HepG2 (cell line): ENCODE data around the gene TRIM2. TPM values are rescaled to one million over a fixed set of nuclear protein-coding genes. Genes with fewer than 3 reads are reported as not detected.
A peak's percentile ranks its signal among the peaks of the same experiment; 100 is the strongest.

ENCODE experiments used
- ARID3A ChIP-seq: IDR thresholded peaks from 2 replicates; pipeline ENCODE4 v1.6.1; 2012; ENCODE audit warnings: low read depth, low read length, improper control_type of control experiment
- ARNT2 ChIP-seq: sonication (generic); formaldehyde crosslinking; IDR thresholded peaks from 2 replicates; pipeline ENCODE4 v1.8.0; 2022; ENCODE audit warnings: mild to moderate bottlenecking, low read depth, missing genetic modification reagents, moderate library complexity
- CAMTA2 ChIP-seq: sonication (generic); formaldehyde crosslinking; IDR thresholded peaks from 2 replicates; pipeline ENCODE4 v1.4.0; 2020; ENCODE audit warnings: mild to moderate bottlenecking, missing genetic modification reagents, borderline replicate concordance
- LCORL ChIP-seq, 2 experiments: fragments of 450-650 bp in 1 of 2; sonication (generic) in 1 of 2; formaldehyde crosslinking in 1 of 2; IDR thresholded peaks; 2 replicates each; pipeline versions ENCODE4 v1.5.0 to v1.6.1; 2017 to 2020; ENCODE audit warnings: antibody characterized with exemption in 1 of 2, missing genetic modification reagents in 1 of 2
- MAF1 ChIP-seq: sonication (generic); formaldehyde crosslinking; IDR thresholded peaks from 2 replicates; pipeline ENCODE4 v1.5.0; 2020; ENCODE audit warnings: missing genetic modification reagents, borderline replicate concordance
- NFE2L1 ChIP-seq: sonication (generic); formaldehyde crosslinking; IDR thresholded peaks from 2 replicates; pipeline ENCODE4 v1.4.0; 2020; ENCODE audit warnings: missing genetic modification reagents, mild to moderate bottlenecking, borderline replicate concordance
- POLR2G ChIP-seq: fragments of 200-400 bp; formaldehyde crosslinking; IDR thresholded peaks from 2 replicates; pipeline ENCODE4 v1.6.1; 2018; ENCODE audit warnings: mild to moderate bottlenecking, low read depth, low read length, moderate library complexity
- REL ChIP-seq: sonication (generic); formaldehyde crosslinking; conservative IDR thresholded peaks from 2 replicates; pipeline ENCODE4 v1.8.0; 2022; ENCODE audit warnings: mild to moderate bottlenecking, missing genetic modification reagents, moderate library complexity
- TAF15 ChIP-seq: fragments of 200-400 bp; formaldehyde crosslinking; IDR thresholded peaks from one replicate; pipeline ENCODE4 v1.6.1; 2018; ENCODE audit warnings: mild to moderate bottlenecking, low read depth, low read length; ENCODE audit not compliant: poor library complexity, severe bottlenecking
- ZBTB21 ChIP-seq: sonication (generic); formaldehyde crosslinking; IDR thresholded peaks from 2 replicates; pipeline ENCODE4 v1.4.0; 2020; ENCODE audit warnings: missing genetic modification reagents
- ZBTB26 ChIP-seq: IDR thresholded peaks from 2 replicates; pipeline ENCODE4 v1.6.1; 2016; ENCODE audit warnings: missing compliant biosample characterization, missing genetic modification reagents, borderline replicate concordance
- ZFP41 ChIP-seq: sonication (generic); formaldehyde crosslinking; IDR thresholded peaks from 2 replicates; pipeline ENCODE4 v1.4.0; 2020; ENCODE audit warnings: mild to moderate bottlenecking, missing genetic modification reagents, borderline replicate concordance
- ZMYM2 ChIP-seq: sonication (generic); formaldehyde crosslinking; IDR thresholded peaks from 2 replicates; pipeline ENCODE4 v1.8.0; 2022; ENCODE audit warnings: mild to moderate bottlenecking, missing genetic modification reagents
- ZNF382 ChIP-seq: sonication (generic); formaldehyde crosslinking; IDR thresholded peaks from 2 replicates; pipeline ENCODE4 v1.5.0; 2020; ENCODE audit warnings: missing genetic modification reagents, mild to moderate bottlenecking, borderline replicate concordance
- ZNF589 ChIP-seq: sonication (generic); formaldehyde crosslinking; conservative IDR thresholded peaks from 2 replicates; pipeline ENCODE4 v1.8.0; 2022; ENCODE audit warnings: mild to moderate bottlenecking, moderate library complexity, missing genetic modification reagents
- ZNF83 ChIP-seq: sonication (generic); formaldehyde crosslinking; IDR thresholded peaks from 2 replicates; pipeline ENCODE4 v1.4.0; 2020; ENCODE audit warnings: missing genetic modification reagents, mild to moderate bottlenecking, borderline replicate concordance
- polyA plus RNA-seq, 8 experiments: library from polyadenylated mRNA; depleted of rRNA in 3 of 8; stranded (reverse) in 7 of 8; unstranded in 1 of 8; fragments of >200 nt; fragmentation: Illumina TruSeq in 4 of 8; extraction: Trizol in 4 of 8; gene quantifications; 2 replicates each; pipeline versions ENCODE4 v1.2.1 to v1.2.3, GENCODE V29; 2011 to 2016; ENCODE audit warnings: low read depth in 4 of 8, missing spikeins in 1 of 8, mixed read lengths in 1 of 8; ENCODE audit not compliant: insufficient read depth in 1 of 8
- total RNA-seq, 5 experiments: library from RNA; depleted of rRNA; stranded (reverse); fragments of >200 nt; fragmentation: Illumina TruSeq; extraction: Trizol; gene quantifications; 2 replicates each; pipeline ENCODE4 v1.2.3, GENCODE V29; 2016; ENCODE audit warnings: low read depth in 1 of 5
- TF ChIP-seq, protein P1 (sequence below): sonication (generic); formaldehyde crosslinking; IDR thresholded peaks from one replicate; pipeline ENCODE4 v1.5.1; 2020; ENCODE audit warnings: mild to moderate bottlenecking, missing genetic modification reagents; ENCODE audit errors: not compliant biosample characterization

Gene TRIM2
- total and polyA plus RNA-seq, 2 of the 13 experiments (the other 11 are each of a cell fraction or from before 2014, with no cell fraction given), result 2.1 to 4.2 TPM

GRCh38 chr4:153174821-153175567, 29.2 kb upstream of the TRIM2 start (continued):
- peak; percentile 43; the same call in 1 of the 2 replicates for TF ChIP-seq ZBTB26
- TF ChIP-seq REL, result no peak
- peak; percentile 73; the same call in 1 of the 2 replicates for TF ChIP-seq ARID3A
- no peak for TF ChIP-seq NFE2L1 (CRISPR knock-in tag)
- no peak for TF ChIP-seq TAF15
- TF ChIP-seq ZMYM2 (CRISPR knock-in tag), result peak; percentile 96
- 0 out of 2 replicates have a peak, but pooled peaks have one; percentile 46 for TF ChIP-seq ARNT2 (CRISPR knock-in tag)
- no peak for TF ChIP-seq ZFP41
- no peak for TF ChIP-seq ZNF382 (CRISPR knock-in tag)
- no peak for TF ChIP-seq POLR2G
- no peak for TF ChIP-seq ZBTB21 (CRISPR knock-in tag)
- TF ChIP-seq, protein P1, sequence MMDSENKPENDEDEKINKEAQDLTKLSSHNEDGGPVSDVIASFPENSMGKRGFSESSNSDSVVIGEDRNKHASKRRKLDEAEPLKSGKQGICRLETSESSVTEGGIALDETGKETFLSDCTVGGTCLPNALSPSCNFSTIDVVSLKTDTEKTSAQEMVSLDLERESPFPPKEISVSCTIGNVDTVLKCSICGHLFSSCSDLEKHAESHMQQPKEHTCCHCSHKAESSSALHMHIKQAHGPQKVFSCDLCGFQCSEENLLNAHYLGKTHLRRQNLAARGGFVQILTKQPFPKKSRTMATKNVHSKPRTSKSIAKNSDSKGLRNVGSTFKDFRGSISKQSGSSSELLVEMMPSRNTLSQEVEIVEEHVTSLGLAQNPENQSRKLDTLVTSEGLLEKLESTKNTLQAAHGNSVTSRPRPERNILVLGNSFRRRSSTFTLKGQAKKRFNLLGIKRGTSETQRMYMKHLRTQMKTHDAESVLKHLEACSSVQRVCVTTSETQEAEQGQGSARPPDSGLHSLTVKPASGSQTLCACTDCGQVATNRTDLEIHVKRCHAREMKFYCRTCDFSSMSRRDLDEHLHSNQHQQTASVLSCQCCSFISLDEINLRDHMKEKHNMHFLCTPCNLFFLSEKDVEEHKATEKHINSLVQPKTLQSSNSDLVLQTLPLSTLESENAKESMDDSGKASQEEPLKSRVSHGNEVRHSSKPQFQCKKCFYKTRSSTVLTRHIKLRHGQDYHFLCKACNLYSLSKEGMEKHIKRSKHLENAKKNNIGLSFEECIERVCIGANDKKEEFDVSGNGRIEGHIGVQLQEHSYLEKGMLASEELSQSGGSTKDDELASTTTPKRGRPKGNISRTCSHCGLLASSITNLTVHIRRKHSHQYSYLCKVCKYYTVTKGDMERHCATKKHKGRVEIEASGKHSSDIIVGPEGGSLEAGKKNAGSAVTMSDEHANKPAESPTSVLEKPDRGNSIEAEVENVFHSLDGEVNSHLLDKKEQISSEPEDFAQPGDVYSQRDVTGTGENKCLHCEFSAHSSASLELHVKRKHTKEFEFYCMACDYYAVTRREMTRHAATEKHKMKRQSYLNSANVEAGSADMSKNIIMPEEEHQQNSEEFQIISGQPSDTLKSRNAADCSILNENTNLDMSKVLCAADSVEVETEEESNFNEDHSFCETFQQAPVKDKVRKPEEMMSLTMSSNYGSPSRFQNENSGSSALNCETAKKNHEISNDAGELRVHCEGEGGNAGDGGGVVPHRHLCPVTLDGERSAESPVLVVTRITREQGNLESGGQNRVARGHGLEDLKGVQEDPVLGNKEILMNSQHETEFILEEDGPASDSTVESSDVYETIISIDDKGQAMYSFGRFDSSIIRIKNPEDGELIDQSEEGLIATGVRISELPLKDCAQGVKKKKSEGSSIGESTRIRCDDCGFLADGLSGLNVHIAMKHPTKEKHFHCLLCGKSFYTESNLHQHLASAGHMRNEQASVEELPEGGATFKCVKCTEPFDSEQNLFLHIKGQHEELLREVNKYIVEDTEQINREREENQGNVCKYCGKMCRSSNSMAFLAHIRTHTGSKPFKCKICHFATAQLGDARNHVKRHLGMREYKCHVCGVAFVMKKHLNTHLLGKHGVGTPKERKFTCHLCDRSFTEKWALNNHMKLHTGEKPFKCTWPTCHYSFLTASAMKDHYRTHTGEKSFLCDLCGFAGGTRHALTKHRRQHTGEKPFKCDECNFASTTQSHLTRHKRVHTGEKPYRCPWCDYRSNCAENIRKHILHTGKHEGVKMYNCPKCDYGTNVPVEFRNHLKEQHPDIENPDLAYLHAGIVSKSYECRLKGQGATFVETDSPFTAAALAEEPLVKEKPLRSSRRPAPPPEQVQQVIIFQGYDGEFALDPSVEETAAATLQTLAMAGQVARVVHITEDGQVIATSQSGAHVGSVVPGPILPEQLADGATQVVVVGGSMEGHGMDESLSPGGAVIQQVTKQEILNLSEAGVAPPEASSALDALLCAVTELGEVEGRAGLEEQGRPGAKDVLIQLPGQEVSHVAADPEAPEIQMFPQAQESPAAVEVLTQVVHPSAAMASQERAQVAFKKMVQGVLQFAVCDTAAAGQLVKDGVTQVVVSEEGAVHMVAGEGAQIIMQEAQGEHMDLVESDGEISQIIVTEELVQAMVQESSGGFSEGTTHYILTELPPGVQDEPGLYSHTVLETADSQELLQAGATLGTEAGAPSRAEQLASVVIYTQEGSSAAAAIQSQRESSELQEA (CRISPR knock-in tag), result no peak
- peak; percentile 75; the same call in 1 of the 2 replicates for TF ChIP-seq ZNF589 (CRISPR knock-in tag)
- no peak for TF ChIP-seq MAF1 (CRISPR knock-in tag)
- TF ChIP-seq LCORL (IDR thresholded peaks at IDR 0.05), result peak; percentile 7; the same call in 1 of the 2 replicates
- 0 out of 2 replicates have a peak, but pooled peaks have one; percentile 60 for TF ChIP-seq LCORL (CRISPR knock-in tag; IDR thresholded peaks at IDR 0.05)
- no peak for TF ChIP-seq ZNF83
- no peak for TF ChIP-seq CAMTA2 (CRISPR knock-in tag)
